K562 (cell line): ENCODE results near the gene TELO2. TPM values are rescaled to one million over a fixed set of nuclear protein-coding genes. Genes with fewer than 3 reads are reported as not detected.
A peak's percentile ranks its signal among the peaks of the same experiment; 100 is the strongest.

Experiments
- CEBPG ChIP-seq, 3 experiments: fragments of 200-800 bp in 1 of 3; sonication (Bioruptor generic) in 1 of 3; sonication (generic) in 1 of 3; formaldehyde crosslinking in 1 of 3; IDR thresholded peaks in 2 of 3; conservative IDR thresholded peaks in 1 of 3; 2 replicates each; pipeline versions ENCODE4 v1.6.1 to v1.8.0; 2016 to 2022; ENCODE audit warnings: missing compliant biosample characterization in 2 of 3, missing genetic modification characterization in 2 of 3, mild to moderate bottlenecking in 1 of 3, missing genetic modification reagents in 1 of 3
- HNRNPH1 ChIP-seq: fragments of 200-400 bp; formaldehyde crosslinking; optimal IDR thresholded peaks from 2 replicates; pipeline ENCODE3; 2017; ENCODE audit warnings: low read depth, mild to moderate bottlenecking, low read length, moderate library complexity
- RFX7 ChIP-seq: fragments of 250-450 bp; sonication (Bioruptor Pico); IDR thresholded peaks from 2 replicates; pipeline ENCODE4 v1.5.1; 2021; ENCODE audit warnings: mild to moderate bottlenecking
- SP1 ChIP-seq: sonication (generic); formaldehyde crosslinking; IDR thresholded peaks from 2 replicates; pipeline ENCODE4 v1.8.1; 2022; ENCODE audit warnings: mild to moderate bottlenecking, missing genetic modification reagents
- polyA plus RNA-seq, 8 experiments: library from polyadenylated mRNA; depleted of rRNA in 4 of 8; stranded (reverse) in 5 of 8; unstranded in 3 of 8; fragments of >200 nt; fragmentation: Nextera tagmentation in 2 of 8; fragmentation: Illumina TruSeq in 1 of 8; extraction: Ambion mirVana in 2 of 8; extraction: Trizol in 1 of 8; gene quantifications; 2 replicates each; pipeline versions ENCODE4 v1.2.1 to v1.2.3, GENCODE V29; 2011 to 2014; ENCODE audit warnings: inconsistent platforms in 1 of 8, missing spikeins in 1 of 8
- total RNA-seq, 7 experiments: library from RNA; depleted of rRNA in 6 of 7; stranded (reverse); fragments of >200 nt in 6 of 7; fragmentation: Illumina TruSeq in 2 of 7; extraction: Trizol in 2 of 7; gene quantifications; 2 replicates each; pipeline versions ENCODE4 v1.2.1 to v1.2.3, GENCODE V29; 2011 to 2021; ENCODE audit warnings: low replicate concordance in 1 of 7
- TF ChIP-seq, protein P1 (sequence below): sonication (generic); formaldehyde crosslinking; IDR thresholded peaks from 2 replicates; pipeline ENCODE4 v1.8.0; 2022; ENCODE audit warnings: mild to moderate bottlenecking, missing genetic modification reagents
- TF ChIP-seq, protein P2 (sequence below): fragments of 450-650 bp; IDR thresholded peaks from 2 replicates; pipeline ENCODE4 v1.6.1; 2017; ENCODE audit warnings: mild to moderate bottlenecking, moderate library complexity
- TF ChIP-seq, protein P3 (sequence below): fragments of 450-650 bp; IDR thresholded peaks from 2 replicates; pipeline ENCODE4 v1.6.1; 2014; ENCODE audit warnings: low read depth, mild to moderate bottlenecking, moderate library complexity, borderline replicate concordance
- TF ChIP-seq, protein P4 (sequence below): fragments of 250-450 bp; sonication (Bioruptor Pico); IDR thresholded peaks from 2 replicates; pipeline ENCODE4 v1.8.0; 2022; ENCODE audit warnings: inconsistent platforms
- TF ChIP-seq, protein P5 (sequence below): fragments of 450-650 bp; IDR thresholded peaks from 2 replicates; pipeline ENCODE4 v1.6.1; 2016; ENCODE audit warnings: borderline replicate concordance

Gene TELO2
- total and polyA plus RNA-seq, 9 of the 15 experiments (the other 6 are each of a cell fraction or from before 2014, with no cell fraction given) = 0.51 to 91.8 (median 14.5) TPM

DNA sequence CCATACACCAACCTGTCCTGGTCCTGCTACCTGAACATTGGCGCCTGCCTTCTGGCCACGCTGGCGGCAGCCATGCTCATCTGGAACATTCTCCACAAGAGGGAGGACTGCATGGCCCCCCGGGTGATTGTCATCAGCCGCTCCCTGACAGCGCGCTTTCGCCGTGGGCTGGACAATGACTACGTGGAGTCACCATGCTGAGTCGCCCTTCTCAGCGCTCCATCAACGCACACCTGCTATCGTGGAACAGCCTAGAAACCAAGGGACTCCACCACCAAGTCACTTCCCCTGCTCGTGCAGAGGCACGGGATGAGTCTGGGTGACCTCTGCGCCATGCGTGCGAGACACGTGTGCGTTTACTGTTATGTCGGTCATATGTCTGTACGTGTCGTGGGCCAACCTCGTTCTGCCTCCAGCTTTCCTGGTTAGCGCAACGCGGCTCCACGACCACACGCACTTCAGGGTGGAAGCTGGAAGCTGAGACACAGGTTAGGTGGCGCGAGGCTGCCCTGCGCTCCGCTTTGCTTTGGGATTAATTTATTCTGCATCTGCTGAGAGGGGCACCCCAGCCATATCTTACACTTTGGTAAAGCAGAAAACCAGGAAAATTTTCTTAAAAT lies 61.8 kb downstream of the TELO2 start (continued):
- TF ChIP-seq CEBPG (CRISPR knock-in tag; IDR thresholded peaks at IDR 0.05) (no peak), CEBPG (tag; conservative IDR thresholded peaks at IDR 0.05 in 1 of 2, IDR thresholded peaks at IDR 0.05 in 1 of 2) (no peak), HNRNPH1 (no peak), SP1 (CRISPR knock-in tag) (no peak), RFX7 (CRISPR knock-in tag) (no peak)
- TF ChIP-seq, protein P1, sequence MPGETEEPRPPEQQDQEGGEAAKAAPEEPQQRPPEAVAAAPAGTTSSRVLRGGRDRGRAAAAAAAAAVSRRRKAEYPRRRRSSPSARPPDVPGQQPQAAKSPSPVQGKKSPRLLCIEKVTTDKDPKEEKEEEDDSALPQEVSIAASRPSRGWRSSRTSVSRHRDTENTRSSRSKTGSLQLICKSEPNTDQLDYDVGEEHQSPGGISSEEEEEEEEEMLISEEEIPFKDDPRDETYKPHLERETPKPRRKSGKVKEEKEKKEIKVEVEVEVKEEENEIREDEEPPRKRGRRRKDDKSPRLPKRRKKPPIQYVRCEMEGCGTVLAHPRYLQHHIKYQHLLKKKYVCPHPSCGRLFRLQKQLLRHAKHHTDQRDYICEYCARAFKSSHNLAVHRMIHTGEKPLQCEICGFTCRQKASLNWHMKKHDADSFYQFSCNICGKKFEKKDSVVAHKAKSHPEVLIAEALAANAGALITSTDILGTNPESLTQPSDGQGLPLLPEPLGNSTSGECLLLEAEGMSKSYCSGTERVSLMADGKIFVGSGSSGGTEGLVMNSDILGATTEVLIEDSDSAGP (CRISPR knock-in tag) = no peak
- TF ChIP-seq, protein P2, sequence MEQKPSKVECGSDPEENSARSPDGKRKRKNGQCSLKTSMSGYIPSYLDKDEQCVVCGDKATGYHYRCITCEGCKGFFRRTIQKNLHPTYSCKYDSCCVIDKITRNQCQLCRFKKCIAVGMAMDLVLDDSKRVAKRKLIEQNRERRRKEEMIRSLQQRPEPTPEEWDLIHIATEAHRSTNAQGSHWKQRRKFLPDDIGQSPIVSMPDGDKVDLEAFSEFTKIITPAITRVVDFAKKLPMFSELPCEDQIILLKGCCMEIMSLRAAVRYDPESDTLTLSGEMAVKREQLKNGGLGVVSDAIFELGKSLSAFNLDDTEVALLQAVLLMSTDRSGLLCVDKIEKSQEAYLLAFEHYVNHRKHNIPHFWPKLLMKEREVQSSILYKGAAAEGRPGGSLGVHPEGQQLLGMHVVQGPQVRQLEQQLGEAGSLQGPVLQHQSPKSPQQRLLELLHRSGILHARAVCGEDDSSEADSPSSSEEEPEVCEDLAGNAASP = no peak
- TF ChIP-seq, protein P3, sequence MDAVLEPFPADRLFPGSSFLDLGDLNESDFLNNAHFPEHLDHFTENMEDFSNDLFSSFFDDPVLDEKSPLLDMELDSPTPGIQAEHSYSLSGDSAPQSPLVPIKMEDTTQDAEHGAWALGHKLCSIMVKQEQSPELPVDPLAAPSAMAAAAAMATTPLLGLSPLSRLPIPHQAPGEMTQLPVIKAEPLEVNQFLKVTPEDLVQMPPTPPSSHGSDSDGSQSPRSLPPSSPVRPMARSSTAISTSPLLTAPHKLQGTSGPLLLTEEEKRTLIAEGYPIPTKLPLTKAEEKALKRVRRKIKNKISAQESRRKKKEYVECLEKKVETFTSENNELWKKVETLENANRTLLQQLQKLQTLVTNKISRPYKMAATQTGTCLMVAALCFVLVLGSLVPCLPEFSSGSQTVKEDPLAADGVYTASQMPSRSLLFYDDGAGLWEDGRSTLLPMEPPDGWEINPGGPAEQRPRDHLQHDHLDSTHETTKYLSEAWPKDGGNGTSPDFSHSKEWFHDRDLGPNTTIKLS = peak; percentile 50; the same call in 1 of the 2 replicates
- TF ChIP-seq, protein P4, sequence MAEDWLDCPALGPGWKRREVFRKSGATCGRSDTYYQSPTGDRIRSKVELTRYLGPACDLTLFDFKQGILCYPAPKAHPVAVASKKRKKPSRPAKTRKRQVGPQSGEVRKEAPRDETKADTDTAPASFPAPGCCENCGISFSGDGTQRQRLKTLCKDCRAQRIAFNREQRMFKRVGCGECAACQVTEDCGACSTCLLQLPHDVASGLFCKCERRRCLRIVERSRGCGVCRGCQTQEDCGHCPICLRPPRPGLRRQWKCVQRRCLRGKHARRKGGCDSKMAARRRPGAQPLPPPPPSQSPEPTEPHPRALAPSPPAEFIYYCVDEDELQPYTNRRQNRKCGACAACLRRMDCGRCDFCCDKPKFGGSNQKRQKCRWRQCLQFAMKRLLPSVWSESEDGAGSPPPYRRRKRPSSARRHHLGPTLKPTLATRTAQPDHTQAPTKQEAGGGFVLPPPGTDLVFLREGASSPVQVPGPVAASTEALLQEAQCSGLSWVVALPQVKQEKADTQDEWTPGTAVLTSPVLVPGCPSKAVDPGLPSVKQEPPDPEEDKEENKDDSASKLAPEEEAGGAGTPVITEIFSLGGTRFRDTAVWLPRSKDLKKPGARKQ = no peak
- TF ChIP-seq, protein P5, sequence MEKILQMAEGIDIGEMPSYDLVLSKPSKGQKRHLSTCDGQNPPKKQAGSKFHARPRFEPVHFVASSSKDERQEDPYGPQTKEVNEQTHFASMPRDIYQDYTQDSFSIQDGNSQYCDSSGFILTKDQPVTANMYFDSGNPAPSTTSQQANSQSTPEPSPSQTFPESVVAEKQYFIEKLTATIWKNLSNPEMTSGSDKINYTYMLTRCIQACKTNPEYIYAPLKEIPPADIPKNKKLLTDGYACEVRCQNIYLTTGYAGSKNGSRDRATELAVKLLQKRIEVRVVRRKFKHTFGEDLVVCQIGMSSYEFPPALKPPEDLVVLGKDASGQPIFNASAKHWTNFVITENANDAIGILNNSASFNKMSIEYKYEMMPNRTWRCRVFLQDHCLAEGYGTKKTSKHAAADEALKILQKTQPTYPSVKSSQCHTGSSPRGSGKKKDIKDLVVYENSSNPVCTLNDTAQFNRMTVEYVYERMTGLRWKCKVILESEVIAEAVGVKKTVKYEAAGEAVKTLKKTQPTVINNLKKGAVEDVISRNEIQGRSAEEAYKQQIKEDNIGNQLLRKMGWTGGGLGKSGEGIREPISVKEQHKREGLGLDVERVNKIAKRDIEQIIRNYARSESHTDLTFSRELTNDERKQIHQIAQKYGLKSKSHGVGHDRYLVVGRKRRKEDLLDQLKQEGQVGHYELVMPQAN = no peak
